Measurements from ENCODE around the gene SIRPB1.
"Not testable (repeated sequence)": the region's sequence is repeated elsewhere in the genome, so short reads cannot be mapped to it uniquely, and the experiment has no call there.

Gene SIRPB1

DNA sequence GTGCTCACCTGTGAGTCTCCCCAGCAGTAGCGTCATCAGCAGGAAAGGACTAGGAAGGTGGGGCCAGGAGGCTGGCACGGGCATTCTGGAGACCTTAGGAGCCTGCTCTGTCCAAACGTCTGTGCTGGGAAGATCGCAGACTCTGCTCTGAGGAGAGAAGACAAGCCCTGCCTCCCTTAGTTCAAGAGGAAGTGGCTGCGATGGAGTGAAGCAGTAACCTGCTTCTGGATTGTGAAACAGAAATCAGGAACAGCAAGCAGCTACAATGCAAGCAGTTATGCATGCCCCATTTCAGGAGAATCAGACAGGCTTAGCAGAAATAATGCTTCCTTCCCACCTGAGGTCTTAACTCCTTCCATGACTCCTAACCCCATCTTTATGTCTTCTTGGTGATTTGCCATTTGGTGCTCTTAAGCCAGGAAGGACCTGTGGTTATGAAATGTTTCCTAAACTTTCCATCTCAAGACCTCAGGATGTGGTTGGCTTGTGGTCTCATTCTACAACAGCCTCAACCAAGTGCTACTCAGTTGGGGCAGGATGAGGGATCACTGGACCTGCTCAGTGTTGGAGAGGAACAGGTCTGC is at the start of gene SIRPB1:
Gene SIRPB1 (minus strand): TSS at position 149 of the 584 bp plus-strand sequence. CDS start 65 bp downstream, at position 84.
- DNase-seq, result no peak

DNA sequence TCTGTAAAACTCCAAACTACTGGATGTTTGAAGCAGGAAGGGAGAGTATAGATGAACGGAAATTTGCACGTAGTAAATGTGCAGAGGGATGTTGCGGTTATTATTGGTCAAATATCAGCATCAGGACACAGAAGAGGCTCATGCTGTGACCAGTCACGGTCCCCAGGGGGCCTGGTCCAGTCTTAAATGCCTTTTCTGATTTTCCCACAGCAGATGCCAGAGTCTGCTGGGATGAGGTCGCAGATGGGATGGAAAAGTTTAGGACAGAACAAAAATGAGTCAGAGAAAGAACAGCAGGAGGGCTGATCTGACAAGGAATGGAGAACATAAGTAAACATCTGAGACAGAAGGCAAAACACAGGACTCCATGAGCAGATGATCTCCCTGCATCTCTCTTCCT is 49.5 kb upstream of the SIRPB1 start:
- DNase-seq, result no peak

DNA sequence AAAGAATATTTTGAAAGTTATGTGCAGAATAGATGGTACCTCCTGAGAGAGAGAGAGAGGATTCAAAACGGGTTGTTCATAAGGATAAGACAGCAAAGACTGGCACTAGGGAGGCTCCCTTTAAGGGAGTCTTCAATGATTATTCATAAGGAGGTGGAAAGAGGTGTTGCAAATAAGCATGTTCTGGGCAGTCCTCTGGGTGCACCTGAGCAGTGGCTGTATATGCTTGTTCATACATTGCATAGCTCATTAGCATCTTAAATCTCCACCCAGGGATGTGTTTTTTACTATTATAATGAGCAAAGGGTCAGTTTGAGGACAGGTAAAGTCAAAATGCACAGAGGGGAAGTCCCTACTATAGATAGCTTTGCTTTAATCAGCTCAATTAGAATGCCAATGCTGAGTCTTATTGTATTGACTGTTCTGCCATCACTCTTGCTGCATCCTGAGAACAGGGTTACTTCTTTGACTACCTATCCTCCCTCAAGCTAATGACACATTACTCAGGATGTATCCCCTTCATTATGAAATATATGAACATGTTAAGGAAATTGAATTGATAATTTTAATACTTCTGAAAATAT is 47.8 kb upstream of the SIRPB1 start:
- DNase-seq, result no peak

DNA sequence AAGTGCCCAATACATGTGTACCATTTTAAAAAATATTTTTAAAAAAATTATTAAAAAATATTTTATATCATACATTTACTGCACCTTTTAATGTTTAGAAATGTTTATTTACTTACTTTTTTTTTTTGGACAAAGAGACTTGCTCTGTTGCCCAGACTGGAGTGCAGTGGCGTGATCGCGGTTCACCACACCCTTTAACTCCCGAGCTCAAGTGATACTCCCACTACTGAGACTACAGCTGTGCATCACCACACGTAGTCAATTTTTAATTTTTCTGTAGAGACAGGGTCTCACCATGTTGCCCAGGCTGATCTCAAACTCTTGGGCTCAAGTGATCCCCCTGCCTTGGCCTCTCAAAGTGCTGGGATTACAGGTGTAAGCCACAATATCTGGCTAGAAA is 47.0 kb upstream of the SIRPB1 start:
- no peak for DNase-seq

DNA sequence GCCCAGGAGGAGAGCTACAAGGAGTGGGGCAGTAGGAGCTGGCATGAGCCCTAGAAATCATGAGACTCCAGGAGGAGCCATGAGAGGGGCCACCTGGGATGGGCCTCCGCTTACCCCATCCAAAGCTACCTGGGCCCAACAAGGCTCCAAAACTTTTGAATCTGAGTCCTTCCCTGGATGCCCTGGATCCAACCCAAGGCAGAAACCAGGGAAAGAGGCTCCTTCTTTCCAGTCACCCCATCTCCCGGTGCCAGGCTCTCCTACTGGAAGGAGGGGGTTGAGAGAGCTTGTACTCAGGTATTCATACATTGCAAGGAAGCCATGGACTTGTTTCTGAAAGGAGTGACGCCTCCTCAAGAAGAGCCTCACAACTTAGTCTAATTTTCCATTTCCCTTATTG is 45.5 kb upstream of the SIRPB1 start:
- DNase-seq, result no peak

DNA sequence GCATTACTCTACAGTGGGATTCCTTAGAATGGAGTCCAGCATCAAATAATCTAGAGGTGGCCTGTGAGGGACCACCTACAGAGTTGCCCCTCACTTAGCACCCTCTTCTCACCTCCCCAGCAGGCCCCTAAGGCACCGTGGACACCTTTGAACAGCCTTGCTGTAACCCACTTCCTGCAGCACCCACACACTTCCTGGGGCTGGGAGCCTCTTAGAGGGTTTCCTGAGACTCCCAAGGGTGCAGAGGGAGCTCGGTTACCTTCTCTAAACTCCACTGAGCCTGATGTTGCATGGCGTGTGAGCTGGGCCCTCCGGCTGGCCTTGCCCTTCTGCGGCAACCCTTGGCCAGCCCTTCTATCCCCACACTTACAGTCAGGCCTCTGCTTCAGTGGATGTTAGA is 45.1 kb upstream of the SIRPB1 start:
- no peak for DNase-seq

DNA sequence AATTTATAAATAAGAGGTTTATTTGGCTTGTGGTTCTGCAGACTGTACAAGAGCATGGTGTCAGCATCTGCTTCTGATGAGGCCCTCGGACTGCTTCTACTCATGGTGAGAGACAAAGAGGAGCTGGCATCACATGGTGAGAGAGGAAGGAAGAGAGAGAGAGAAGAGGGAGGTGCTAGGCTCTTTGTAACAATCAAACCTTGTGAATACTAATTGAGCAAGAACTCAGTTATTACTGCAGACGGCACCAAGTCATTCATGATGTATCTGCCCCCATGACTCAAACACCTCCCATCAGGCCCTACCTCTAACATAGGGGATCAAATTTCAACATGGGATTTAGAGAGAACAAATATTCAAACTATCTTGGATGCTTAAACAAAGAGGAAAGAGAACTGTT is 44.1 kb upstream of the SIRPB1 start:
- no peak for DNase-seq

DNA sequence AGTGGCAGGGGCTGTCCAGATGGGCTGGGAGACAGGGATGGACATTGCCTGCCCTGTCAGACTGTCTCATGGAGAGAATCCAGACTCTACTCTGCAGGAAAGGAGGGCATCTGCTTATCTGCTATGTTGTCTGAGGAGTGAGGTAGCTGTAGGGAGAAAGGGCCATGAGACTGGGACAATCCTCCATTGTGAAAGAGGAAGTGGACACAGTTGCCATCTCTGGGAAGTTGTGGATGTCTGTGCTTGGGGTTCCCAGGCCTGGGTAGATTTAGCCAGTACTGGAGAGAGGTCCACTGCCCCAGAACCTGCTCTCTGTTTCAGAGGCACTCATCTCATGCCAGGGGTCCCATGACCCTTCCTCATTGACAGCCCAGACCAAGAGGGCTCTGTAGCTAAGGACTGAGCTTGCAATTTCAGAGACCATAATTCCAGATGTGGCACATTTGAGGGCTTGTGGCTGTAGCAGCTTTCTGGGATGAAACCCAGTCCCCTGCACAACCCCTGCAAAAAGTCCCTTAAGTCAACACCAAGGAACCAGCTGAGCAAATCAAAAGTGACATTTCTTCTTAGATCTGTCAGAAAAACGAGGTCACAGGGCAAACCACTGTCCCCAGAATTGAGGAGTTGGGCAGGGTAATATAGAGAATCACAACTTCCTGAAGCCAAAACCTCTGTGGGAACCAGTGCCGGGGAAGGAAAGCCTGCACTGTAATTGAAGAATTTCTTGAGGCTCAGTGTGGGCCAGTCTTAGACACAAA is 41.9 kb upstream of the SIRPB1 start:
- no peak for DNase-seq

DNA sequence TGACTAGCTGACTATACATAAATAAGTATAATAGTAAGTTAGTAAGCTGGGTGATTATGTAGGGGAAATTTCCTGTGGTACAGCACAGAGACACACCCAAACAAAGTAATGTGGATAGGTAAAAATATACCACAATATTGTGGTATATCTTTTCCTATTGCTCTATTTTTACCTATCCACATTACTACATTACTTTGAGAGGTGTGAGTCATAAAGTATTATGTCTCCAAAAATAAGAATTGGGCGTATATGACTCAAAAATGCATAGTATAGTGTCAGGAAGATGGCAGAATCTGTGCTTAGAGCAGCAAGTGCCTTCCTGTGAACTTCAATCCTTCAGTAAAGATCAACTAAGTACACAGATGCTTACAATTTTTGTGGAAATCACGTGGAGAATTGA is 40.4 kb upstream of the SIRPB1 start:
- DNase-seq, result no peak

DNA sequence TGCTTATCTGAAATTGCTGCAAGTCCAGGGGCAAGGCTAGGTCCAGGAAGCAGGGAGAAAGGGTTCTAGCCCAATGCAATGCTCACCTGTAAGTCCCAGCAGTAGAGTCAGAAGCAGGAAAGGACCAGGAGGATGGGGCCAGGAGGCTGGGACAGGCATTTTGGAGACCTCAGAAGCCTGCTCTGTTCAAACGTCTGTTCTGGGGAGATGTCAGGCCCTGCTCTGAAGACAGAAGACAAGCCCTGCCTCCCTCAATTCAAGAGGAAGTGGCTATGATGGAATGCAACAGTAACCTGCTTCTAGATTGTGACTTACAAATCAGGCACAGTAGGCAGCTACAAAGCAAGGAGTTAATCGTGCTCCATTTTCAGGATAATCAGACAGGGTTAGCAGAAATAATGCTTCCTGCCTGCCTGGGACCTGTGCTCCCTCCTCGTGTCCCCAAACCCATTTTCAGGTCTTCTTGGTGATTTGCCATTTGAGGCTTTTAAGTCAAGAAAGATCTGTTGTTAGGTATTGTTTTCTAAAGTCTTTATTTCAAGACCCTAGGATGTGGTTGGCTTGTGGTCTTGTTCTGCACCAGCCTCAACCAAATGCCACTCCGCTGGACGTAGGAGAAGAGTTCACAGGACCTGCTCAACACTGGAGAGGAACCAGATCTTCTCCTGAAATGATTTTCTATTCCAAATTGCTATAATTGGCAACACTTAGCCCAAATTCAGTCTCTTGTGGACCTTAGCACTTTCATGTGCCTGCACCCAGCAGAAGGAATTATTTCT is 37.9 kb upstream of the SIRPB1 start, which contains the start of gene SIRPG:
Gene SIRPG (minus strand): TSS at position 224 of the 779 bp plus-strand sequence. CDS start 65 bp downstream, at position 159.
- no peak for DNase-seq

DNA sequence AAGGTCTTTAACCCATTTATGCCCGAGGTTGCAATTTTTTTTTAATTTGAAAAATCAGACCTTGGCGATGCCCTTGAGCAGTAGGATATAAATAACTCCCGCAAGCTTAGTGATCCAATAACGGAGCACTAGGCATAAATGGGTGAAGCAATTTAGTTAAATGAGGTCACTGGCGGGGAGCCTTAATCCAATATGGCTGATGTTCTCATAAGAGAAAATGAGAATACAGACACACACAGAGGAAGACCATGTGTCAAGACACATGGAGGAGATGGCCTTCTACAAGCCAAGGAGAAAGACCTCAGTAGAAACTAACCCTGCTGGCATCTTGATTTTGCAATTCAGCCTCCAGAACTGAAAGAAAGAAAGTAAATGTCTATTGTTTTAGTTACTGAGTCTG is 37.0 kb upstream of the SIRPB1 start:
- no peak for DNase-seq

DNA sequence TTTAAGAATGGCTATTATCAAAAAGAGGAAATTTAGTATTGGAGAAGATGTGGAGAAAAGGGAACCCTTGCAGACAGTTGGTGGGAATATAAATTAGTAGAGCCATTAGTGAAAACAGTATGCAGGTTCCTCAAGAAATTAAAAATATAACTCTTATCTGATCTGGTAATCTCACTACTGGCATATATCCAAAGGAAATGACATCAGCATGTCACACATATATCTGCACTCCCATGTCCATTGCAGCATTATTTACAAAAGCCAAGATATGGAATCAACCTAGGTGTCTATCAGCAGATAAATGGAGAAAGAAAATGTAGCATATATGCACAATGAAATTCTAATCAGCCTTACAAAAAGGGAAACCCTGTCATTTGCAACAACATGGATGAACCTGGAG is 35.2 kb upstream of the SIRPB1 start:
- DNase-seq, result no peak

DNA sequence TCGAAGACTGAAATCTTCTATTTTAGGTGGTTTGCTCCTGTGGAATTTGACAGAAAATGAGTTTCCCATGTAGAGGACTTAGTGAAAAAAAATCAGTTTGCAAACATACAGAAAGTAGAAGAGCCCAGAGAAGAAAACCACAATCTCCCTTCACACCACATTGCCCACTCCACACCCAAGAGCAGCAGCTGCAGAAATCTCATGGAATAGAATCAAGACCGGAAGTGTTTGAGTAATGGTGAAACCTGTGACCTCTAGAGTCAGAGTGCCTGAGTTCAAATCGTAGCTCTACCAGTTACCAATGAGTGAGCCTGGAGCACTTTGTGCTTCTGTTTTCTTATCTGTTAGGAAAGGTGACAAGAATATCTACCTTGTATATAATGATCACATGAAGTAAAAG is 33.2 kb upstream of the SIRPB1 start:
- DNase-seq, result no peak

DNA sequence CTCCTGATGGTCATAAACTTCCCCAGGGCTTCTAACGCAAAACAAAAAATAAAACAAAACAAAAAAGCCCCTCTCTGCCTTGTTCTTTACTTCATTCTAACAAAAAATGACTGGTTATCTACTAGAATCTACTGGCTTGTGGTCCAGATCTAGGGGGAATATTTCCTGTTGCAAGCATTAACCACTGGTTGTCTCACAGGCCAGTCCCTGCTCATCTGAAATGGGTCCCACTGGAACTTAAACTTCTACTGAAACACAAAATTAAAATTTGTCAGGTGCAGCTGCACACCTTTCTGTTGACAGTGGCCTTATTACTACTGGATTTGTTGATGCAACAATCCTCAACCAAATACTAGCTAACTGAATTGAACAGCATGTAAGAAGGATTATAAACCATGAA is 32.3 kb upstream of the SIRPB1 start:
- DNase-seq, result no peak

DNA sequence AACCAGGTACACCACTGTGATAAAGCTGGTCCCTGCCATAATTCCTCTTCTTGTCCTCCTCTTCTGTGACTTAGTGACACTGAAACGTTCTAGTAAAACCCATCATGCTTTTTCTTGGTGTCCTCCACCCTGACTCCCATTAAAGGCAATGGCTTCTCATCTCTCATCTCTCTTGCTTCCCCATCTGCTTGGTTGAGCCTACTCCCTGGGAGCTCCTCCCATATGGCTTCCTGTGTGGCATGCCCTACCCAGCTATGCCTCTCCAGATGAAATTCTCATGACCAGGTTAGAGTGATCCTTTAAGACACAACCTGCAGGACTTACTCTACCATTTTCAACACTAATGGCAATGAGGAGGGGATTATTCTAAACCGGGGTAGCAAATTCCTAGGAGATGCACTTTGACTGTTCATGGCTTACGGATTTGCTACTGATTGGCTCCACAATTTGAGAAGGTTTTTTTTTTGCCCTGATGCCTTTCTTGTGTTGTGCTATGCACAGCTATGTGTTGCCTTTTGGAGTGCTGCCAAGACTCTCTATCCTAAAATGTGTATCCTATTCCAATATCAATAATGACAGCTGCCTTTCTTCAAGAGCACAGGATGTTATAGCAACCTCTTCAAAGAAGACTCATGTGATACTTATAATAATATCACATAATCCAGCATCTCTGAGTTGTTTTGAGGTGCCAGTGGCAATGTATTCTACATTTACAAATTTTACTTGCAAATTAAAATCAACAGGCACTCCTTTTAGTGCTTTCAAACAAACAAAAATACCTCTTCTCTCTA is 31.7 kb upstream of the SIRPB1 start:
- DNase-seq, result peak; percentile 91

DNA sequence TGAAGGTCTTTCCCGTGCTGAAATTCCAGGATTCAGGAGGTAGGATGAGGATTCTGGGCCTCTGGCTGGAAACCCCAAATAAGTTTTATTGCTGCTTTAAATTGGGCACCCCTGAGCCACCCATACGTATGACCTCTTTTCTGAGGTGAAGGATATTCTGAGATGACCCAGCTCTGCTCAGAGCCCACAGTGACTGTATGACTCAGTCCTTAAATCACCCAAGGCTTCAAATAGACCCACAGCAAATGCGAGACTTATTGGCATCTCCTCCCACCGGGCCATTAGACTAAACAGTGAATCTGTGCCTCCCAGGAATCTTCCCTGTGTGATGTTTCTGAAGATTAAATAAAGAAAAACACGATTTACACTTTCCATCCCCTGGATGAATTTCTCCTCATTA is 28.3 kb upstream of the SIRPB1 start:
- no peak for DNase-seq

DNA sequence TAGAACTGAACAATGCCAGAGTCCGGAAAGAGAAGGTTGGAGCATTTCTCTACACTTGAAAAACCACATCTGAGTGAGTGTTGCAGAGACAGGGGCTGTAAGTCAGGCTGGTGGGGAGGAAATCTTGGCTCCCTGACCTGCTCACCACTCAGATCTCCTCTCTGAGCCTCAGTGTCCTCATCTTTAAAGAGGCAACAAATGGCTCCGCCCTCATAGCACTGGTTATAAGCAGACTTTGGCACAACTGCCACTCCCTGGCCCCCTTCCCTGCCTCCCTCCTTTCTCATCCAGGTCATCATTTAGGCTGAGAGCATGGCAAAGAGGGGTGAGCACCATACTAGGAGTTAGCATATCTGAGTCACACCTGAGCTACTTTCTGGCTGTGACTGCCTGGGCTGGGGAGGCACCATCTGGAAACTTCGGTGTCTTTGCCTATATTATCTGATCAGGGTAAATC is 27.2 kb upstream of the SIRPB1 start:
- no peak for DNase-seq

DNA sequence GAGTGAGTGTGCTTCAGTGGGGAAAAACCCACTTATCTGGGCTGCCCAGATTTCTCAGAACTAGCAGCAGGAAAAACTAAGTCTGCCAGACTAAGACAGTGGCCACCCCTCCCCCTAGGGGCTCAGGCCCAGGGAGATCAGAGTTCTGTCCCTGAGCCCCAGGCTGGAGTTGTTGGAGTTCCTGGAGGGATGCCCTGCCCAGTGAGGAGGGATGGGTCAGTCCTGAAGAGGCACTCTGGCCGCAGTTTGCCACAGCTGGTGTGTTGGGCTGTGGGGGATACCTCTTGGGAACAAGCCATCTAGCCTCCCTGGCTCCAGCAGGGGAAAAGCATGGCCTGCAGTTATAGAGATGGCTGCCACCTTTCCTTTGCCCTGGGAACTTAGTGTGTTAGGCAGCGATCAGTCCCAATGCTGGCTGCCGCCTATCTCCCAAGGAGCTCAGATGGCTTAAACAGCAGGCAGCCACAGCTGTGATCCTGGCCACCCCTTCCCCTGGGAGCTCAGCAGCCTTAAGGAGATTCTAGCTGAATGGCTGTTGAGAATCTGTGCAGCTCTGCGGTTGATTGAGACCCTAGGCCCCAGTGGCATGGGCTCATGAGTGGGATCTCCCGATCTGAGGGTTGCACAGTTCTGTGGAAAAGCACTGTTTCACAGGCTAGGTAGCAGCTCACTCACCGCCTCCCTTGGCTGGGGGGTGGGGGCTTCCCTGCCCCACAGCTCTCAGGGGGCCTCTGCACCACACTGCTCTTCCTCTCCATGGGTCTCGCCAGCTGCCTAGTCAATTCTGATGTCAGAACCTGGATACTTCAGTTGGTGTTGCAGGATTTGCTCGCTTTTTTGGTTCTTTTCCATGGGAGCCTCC is 24.5 kb upstream of the SIRPB1 start:
- DNase-seq, result peak; percentile 59

DNA sequence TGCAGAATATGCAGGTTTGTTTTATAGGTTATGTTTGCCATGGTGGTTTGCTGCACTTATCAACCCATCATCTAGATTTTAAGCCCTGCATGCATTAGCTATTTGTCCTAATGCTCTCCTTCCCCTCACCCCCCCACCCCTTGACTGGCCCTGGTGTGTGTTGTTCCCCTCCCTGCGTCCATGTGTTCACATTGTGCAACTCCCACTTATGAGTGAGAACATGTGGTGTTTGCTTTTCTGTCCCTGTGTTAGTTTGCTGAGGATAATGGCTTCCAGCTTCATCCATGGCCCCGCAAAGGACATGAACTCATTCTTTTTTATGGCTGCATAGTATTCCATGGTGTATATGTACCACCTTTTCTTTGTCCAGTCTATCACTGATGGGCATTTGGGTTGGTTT is 18.8 kb upstream of the SIRPB1 start:
- not testable (repeated sequence) for DNase-seq

DNA sequence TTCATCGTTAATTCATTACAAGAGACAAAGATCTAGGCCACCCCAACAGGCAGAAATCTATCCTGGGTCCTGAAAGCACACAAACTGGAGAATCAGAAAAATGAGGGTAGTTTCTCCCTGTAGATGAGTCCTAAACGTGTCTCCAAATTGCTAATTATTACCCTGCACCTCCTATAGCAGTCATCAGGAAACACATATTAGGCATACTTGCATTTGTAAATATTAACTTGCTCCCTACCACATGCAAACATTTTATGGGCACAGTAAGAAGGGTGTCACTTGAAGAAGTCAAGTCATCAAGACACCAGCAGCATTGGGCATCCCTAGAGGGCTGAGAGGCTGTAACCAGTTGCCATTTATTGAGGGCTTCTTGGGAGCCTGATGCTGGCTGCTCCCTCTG is 17.9 kb upstream of the SIRPB1 start:
- DNase-seq, result no peak

DNA sequence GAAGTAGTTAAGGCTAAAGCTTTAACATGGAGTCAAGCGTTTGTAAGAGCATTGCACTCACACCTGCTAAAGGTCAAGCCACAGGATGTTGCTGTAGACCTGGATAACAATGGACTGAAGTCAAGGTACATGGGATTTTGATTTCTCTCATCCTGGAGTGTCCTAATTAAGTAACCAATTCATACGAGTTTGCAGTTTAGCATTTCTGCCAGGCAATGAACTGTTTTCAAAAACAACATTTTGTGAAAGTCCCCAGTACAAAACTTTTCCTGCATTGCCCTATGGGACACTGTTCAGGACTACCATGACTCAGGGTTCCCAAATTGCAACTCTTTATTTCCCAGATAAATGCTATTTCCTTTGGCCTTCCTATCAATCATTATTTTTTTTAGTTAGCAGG is 17.4 kb upstream of the SIRPB1 start:
- no peak for DNase-seq

DNA sequence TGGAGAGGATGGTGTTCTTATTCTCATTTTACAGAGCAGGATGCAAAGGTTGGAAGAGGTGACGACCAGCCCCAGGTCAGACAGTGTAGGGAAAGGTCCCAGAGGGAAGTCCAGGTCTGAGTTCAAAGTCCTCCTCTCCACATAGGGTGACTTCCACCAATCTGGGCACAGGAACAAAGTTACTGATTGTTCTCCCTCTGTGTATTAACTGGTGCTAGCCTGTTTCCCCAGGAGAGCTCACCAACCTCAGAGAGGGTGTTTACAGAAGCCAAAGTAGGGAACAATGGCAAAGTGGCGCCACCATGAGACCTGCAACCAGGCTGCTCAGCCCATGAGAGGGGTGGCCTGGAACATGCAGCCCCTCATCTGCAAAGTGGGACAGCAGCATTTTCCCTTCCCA is 16.8 kb upstream of the SIRPB1 start:
- DNase-seq, result no peak
